Measurements from ENCODE around the gene GNAT2.
A peak's percentile ranks its signal among the peaks of the same experiment; 100 is the strongest.

Gene GNAT2

DNA sequence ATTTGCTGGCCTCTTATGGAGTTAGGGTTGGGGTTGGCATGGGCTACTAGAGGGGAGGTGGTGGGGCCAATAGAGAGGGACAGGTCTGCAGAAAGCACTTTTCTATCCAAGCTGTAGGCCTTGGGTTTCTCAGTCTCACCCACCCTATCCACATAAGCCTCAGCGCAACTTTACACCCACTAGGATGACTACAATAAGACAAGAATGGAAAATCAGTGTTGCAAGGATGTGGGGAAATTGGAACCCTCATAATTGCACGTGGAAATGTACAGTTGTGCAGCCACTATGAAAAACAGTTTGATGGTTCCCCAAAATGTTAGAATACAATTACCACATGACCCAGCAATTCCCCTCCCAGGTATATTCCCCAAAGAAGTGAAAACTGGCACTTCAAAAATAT lies 22.4 kb upstream of the GNAT2 start:
- no peak for DNase-seq

DNA sequence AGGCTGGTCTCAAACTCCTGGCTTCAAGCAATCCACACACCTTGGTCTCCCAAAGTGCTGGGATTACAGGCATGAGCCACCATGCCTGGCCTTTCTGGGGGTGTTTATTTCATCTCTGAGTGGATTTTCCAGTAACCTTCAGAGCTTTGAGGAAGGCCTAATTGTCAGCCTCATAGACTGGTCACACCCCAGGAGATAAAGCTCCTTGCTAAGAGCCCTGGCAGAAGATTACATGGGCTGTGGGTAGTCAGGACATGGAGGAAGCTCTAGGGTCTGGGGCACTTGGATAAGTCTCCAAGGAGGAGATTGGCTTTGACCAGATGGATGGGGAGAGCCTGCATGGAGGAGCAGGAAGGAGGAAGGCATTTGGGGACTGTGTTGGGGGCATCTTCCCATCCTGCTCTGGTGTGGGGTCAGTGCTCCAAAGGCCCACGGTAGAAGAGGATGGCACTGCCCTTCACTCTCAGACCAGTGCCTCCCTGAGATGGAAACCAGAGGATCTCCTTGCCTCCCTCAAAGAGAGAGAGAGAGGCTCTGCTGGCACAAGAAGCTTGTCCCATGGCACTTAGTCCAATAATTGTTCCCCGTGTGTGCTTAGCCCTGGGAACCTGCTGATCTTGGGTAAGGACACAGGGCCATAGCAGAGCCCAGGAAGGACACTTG lies 21.8 kb upstream of the GNAT2 start:
- no peak for DNase-seq

DNA sequence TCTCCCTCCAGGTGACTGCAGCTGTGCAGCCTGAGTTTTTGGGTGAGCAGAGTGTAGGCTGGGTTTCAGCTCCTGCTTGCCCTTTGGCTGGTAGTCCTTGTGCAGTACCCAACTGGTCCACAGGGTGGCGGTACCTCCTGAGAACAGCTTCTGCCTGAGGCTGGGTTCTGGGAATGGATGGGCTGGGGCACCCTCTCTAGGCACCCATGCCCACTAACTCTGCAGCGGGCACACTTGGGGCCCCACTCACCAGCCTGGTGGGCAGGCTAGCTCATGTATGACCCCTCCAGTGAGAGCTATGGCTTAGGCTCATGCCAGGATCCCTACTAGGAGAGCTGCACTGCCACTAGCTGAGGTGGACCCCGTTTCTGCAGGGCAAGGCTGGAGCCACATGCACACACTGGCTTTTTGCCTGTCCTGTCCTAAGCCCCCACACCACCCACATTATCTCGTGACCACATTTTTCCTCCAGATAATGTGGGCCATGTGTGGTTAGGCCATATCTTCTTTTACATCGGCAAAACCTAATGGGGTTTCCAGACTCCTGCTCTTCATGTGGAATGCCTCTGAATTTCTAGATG lies 21.0 kb upstream of the GNAT2 start:
- peak; percentile 19 to 49 for DNase-seq

DNA sequence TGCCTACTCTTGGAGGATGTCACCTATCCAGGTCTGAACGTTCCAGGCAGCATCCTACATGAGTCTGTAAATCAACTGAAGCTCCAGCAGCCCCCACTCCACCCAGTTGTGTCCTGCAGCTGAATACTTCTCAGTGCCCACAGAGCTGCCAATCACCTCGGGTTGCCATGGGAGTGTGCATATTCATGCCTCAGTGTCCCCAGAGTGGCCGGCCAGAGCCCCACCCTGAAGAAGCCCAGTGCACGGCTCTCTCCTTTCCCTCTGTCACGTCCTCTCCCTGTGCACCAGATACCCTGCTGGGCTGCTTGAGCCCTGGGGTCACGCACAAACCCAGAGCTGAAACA lies 20.4 kb upstream of the GNAT2 start:
- no peak for DNase-seq

DNA sequence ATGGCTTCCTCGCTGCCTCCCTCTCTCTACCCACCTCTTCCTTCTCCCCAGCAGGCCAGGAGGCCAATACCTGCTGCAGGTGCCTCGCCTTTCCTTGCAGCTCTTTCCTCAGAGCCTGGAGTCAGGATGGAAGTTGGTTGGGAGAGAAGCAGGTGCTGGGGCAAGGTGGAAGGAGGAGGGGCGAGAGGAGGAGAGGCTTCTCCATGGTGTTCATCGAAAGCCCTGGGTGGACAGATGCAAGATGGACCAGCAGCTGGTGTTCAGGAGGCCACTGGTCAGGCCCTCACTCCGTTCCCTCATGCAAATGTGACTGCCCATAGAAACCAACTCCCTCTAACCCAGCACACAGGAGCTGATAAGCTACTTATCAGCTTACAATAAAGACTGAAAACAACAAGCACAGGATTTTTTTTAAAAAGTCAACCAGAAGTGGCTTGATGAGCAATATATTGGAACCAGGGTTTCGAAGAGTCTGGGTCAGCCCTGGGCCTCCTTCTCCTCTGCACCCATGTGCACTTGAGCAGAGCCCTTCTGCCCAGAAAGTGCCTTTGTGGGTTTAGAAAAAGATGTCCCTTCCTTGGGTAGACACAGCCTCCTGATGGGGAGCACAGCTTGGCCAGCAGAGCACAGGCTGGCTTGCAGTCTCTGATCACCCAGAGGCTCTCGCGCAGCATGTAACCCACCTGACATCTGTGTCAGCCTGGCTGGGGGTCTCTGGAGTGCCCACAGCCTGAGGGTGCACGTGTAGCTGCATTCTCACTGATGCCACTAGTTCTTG lies 19.8 kb upstream of the GNAT2 start:
- no peak for DNase-seq

DNA sequence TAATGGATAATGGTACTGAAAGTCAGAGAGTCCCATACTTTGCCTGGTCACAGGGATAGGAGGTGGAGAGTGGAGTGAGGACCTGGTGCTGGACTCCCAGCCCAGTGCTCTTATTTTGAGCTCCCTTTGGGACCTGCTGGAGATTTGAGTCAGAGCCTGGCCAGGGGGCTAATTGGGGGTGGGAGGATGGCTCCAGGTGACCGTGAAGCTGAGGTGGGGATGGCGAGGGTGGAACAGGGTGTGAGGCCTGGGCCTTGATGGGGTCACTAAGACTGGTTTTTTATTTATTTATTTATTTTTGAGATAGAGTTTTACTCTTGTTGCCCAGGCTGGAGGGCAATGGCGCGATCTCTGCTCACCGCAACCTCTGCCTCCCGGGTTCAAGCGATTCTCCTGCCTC lies 18.0 kb upstream of the GNAT2 start:
- no peak for DNase-seq

DNA sequence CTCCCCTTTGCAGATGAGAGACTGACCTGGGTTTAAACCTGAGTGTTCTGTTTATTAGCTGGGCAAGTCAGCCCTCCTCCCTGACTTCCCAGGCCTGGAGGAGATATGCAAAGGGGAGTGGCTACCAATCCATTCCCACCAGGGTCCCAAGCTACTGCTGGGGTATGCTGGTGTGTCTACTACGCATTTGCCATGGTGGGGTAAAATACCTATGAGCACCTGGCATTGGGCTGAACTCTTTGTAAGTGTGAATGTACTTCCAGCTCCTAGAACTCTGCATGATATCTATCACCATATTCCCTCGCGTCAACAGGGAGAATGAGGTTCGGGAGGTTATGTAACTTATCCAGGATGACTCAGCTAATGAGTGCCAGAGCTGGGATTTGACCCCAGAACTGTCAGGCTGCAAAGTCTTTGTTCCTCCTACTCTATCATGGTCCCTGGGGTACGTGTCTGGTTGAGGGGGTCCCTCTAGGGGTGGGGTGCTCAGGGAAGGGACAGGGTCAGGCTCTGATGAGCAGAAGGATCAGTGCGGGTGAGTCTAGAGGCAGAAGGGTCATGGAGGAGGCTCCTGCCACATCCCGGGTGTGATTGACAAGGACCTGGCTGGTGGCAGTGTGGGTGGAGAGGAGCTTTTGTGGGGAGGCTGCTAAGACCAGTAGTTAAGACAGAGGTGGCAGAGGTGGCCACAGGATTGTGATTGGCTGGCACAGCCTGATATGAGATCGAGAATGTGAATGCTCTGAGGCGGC lies 17.0 kb upstream of the GNAT2 start:
- DNase-seq = no peak

DNA sequence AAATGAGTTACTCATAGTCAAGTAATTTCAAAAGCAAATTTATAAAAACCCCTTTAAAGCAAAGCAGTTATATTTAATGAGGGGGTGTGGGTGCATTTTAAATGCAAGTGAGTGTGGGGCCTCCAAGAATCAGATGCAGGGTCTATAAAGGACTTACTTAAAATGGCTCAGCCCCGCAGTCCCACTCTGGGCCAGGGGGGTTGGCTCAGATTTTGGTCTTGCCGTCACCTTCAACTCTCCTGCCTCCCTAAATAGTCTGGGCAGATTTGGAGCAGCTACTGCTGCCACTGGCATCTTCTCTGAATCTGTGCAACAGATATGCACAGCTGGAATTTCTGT lies 16.4 kb upstream of the GNAT2 start:
- DNase-seq = no peak

DNA sequence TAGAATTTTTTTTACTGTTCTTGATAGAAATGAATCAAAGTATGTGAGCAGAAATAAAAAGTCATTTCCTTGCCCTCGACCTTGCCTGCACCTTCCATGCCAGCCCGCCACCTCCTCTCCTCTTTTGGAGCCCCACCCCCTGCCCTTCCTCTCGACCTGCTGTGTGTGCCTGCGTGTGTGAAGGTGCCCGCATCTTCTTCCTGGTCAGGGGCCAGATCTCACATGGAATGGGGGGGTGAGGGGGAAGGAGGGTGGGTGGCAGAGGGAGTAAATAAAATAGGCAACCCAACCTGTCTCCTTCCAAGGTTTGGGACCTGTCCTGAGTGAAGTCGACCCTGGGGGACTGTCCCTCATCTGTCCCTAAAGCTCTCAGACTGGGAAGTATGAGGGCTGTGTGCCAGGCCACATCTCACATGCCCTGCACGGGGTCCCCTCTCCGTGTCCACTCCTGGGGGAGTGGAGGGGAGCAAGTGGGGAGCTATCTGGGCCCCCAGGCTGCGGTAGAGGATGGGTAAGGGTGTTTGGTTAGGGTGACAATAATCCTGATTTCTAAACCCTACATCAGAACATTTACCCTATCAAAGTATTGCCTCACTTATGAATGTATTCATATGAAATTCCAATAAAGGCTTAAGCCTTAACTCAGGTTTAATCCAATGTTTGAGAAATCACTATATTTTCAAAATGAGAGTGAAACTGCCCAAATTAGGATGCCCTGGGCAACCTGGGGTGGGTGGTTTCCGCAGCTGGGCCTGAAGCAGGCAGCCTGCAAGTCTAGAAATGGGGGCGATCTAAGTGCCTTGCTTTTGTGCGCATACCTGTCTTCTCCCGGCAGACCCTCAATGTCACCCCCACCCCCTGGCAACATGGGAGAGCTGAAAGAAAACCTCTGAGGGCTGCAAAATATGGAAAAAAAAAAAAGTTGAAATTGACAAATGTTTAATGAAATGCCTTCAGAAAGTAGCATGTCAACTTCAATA lies 15.6 kb upstream of the GNAT2 start:
- no peak for DNase-seq

DNA sequence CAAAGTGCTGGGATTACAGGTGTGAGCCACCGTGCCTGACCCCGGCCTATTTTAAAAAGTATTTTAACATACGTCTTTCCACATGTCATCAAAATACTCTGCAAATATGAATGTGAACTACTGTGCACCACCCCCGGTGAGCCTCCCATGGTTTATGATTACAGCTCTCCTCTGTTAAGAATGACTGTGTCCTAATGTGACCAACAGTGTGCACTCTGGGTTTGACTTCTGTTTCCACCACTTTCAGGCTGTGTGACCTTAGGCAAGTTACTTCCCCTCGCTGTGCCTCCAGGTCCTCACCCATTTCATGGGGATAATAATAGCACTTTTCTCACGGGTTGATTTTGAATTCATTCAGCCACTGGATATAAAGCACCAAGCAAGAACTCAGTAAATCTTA lies 14.9 kb upstream of the GNAT2 start:
- DNase-seq = no peak

DNA sequence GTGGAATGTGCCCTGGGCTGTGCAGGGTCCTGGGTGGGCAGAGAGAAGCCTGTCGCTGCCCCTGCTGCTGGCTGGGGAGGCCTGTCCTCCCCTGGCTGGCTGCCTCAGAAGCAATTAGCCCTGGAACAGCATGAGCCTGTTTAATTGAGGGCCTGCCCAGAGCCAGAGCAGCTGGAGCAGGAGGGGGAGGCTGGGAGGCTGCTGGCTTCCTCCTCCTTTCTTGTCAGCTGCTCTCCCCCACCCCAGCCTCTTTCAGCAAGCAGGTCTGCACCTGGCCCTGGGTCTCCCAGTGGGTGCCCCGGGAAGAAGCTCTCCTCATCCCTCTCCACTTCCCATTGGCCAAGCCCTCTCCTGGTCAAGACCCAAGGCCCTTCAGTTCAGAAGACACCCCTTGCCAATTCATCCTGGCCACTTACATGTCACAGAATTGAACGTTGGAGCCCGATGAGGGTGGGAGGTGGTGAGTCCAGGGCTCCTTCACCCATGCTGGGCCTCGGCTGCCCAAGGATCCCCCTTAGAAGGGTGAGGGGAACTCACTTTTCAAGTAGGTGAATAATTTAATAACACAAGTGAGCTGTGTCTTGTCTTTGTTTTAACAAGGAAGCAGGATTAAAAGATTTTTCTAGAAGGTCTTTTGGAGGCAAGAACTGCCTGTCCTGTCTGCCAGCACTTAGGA lies 13.4 kb upstream of the GNAT2 start:
- DNase-seq = no peak

DNA sequence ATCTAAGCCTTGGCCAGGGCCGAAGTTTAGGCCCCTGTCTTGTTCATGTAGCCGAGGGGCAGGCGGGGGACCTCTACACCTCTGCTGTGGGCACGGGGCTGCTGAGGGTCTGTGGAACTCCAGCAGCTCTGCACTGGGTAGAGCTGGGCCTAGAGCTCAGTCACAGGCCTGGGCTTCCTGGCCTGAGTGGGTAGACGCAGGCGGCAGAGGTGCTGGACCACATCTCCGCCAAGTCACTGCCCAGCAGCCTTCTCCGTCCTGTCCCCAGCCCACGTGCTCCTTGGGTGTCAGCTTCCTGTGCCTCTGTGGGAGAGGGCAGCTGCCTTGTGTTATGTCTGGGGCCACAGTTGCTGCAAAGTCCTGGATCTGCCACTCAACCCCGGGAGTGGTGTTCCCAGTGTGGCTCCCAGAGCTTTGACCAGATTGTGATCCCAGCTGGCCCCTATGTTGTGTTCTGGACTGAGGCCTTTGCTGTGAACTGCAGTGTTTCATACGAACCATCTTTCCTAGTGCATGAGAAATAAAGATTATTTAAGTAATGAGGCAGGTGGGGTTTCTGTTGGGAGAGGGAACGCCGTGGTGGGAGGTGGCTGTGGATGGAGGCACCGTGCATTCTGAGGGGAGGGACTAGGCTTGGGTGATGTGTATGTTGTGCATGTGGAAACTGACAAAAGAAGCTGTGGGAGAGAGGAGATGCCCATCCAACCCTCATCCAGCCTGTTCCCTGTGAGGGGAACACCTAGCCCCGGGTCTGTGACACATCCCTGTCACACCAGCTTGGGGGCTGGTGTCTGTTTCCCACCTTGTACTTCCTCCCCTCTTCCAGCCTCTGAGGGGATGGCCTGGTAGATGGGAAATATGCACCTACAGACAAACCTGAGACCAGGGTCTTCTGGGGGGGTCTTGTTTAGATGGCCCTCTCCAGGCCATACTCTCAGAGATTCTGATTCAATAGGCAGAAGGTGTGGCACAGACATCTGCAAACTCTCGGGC lies 12.4 kb upstream of the GNAT2 start:
- DNase-seq = no peak

DNA sequence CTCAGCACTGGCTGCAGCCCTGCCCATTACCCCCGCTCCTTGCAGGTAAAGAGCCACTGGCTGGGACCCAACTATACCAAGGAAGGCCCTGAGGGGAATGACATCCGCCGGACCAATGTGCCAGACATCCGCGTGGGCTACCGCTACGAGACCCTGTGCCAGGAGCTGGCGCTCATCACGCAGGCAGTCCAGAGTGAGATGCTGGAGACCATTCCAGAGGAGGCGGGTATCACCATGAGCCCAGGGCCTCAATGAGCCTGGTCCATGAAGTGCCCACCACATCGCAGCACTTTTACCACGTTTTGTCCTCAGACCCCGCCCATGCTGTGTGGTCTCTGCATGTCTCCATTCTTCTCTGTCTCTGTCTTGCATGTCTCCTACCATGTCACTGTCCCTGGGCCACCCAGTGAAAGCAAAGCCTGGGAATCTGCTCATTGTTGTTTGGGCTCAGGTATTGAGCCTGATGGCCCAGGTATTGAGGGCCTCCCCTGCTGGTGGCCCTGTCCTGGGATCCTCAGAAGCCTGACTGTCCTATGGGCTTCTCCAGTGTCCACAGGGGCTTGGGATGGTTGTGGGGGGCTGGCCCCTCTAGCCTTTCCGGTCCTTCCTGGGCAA lies 11.6 kb upstream of the GNAT2 start:
- DNase-seq = no peak

DNA sequence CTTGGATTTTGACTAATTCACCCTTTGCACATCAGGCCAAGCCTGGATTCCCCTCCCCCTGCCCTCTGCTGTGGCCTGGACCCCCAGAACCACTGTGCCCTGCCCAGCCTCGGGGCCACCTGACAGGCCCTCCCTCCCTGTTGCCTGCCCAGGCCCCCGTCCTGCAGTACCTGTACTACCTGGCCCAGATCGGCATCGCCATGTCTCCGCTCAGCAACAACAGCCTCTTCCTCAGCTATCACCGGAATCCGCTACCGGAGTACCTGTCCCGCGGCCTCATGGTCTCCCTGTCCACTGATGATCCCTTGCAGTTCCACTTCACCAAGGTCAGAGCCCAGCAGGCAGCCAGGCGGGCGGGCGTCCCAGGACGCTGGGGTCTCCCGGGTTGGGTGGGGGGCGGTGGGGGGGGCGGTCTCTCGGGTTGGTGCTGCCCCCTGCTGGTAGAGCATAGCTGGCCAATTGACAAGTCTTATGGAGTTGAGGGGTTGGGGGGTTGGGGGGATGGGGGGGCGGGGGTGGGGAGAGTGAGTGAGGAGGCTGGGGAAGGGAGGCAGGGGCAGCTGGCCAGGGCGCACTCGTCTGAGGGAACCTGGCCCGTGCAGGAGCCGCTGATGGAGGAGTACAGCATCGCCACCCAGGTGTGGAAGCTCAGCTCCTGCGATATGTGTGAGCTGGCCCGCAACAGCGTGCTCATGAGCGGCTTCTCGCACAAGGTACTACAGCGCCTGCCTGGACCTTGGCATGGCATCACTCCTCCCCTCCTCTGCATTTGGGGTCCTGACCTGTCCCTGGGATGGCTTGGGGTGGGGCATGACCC lies 10.9 kb upstream of the GNAT2 start:
- no peak for DNase-seq

DNA sequence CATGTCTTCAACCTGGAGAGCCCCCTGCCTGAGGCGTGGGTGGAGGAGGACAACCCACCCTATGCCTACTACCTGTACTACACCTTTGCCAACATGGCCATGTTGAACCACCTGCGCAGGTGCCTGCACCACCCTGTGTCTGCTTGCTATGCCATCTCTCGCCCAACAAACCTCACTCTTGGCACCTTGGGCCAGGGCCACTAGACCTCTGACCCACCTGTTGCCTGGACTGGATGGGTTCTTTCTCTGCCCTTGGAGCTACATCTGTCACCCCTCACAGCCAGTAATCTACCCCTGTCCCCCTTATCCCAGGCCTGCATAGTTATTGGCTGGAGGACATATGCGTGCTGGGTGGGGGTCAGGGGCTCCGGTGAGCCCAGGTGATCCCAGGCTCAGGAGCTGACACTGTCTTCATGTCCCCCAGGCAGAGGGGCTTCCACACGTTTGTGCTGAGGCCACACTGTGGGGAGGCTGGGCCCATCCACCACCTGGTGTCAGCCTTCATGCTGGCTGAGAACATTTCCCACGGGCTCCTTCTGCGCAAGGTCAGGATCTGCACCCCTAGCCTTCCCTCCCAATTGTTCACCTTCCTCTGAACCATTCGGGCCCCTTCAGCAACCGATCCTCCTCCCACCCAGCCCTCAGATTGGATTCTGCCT lies 10.1 kb upstream of the GNAT2 start:
- no peak for DNase-seq

DNA sequence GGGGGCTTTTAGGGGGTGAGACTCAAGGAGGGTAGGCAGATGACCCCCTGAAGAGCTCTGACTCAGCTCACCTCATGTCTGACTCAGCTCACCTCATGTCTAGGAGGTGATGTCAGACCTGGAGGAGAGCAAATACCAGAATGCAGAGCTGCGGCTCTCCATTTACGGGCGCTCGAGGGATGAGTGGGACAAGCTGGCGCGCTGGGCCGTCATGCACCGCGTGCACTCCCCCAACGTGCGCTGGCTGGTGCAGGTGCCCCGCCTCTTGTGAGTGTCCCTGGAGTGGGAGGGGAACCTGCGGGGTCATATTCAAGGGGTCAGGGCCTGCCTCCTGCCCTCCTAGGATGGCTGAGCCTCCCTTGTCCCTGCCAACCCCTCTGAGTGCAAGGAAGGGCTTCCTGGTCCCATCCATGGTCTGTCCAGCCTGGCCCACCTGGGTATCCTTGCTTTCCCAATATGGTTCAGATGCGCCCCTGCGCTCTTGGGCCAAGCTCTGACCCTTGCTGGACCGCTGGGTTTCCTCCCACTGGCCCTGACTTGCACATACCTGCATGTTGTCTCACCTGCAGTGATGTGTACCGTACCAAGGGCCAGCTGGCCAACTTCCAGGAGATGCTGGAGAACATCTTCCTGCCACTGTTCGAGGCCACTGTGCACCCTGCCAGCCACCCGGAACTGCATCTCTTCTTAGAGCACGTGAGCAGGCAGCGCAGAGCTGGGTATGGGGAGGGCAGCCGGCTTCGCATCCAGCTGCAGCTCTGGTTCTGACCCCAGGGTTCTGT lies 9.3 kb upstream of the GNAT2 start:
- no peak for DNase-seq

DNA sequence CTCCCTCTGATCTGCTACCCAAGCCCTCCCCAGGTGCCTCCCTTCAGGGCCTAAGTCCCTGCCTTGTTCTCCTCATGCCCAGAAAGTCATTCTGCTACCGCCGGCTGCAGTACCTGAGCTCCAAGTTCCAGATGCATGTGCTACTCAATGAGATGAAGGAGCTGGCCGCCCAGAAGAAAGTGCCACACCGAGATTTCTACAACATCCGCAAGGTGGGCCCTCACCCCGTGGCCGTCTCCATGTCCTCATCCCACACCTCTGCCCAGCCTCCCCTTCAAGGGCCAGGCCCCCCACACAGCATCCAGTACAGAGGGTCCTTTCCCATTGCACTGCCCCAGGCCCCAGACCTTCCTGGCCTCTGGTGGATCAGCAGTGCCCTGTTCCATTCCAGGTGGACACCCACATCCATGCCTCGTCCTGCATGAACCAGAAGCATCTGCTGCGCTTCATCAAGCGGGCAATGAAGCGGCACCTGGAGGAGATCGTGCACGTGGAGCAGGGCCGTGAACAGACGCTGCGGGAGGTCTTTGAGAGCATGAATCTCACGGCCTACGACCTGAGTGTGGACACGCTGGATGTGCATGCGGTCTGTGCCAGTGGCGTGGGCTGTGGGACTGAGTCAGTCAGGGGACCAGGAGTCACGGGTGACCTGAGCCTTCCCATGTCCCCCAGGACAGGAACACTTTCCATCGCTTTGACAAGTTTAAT lies 8.4 kb upstream of the GNAT2 start:
- no peak for DNase-seq
